ENCODE results near the gene RABEP1. TPM values are rescaled to one million over a fixed set of nuclear protein-coding genes. Genes with fewer than 3 reads are reported as not detected.

The RABEP1 gene
- polyA plus RNA-seq, 3 donors = 12.7 to 19.1 (median 13.7) TPM

DNA sequence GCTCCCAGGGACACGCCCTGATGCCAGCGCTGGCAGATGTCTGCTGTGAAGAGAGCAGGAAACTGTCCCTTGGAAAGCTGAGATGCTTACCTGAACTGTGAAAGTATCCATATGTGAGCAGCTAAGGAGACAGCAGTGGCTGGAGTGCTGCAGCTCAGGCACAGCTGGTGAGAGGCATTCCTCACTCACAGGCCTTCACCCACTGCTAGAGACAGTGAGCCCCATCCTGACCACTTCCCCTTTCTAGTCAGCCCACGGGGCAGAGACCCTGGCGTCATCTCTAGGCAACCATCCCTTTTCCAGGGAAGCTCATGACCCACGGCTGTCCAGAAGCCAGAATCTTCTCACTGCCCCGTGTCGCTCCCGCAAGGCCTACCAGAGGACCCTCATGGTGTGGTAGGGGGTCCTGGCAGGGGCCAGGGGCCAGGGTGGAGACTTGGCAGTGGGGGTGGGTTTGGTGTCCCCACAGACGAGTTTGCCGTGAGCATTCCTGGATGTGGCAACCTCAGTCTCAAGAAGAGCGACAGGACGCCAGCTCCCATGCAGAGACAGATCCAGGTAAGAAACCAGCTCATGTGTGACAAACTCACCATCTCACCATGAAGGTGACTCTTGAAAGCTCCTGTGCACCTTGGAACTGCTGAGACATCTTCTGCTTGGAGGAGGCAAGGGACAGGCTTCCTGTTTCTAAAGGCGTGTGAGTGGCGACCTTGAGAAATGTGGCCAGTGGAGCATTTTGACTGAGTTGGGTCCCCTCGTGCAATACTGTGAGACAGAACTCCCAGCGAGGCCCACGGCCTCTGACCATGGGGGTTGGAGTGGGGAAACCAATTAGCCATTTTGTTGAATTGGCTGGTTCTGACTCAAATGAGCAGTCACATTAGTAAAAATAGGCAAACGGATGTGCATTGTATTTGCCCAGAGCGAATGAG is 47.2 kb upstream of the RABEP1 start, which contains the start of gene SCIMP:
SCIMP (minus strand) TSS at position 216 of the 932 bp plus-strand sequence; CDS start at position 111, 105 bp downstream.
- Histone ChIP-seq H3K27ac (ENCODE audit: low read depth in 1 of 2, low read length in 2 of 2) (peak within 1 kb of the TSS; percentile 78 to 91), H3K27me3 (ENCODE audit: control insufficient read depth in 2 of 2, insufficient read depth in 2 of 2, low read length in 2 of 2) (no peaks in the 10 kb centered on the region), H3K4me2 (replicated peaks; ENCODE audit: extremely low read depth, low read length, poor library complexity, severe bottlenecking) (peak within 1 kb of the TSS; percentile 92), H3K4me1 (ENCODE audit: control insufficient read depth in 1 of 2, insufficient read depth in 2 of 2, low read length in 2 of 2) (peaks cover 76 to 77% of the 10 kb centered on the region in 2 donors), H3K36me3 (replicated peaks in 1 of 2; ENCODE audit: control insufficient read depth in 1 of 2, insufficient read depth in 2 of 2, low read length in 2 of 2) (peaks cover 16 to 19% of the 10 kb centered on the region in 2 donors), H3K4me3 (replicated peaks in 1 of 3; ENCODE audit: low read depth in 2 of 3, low read length in 3 of 3) (peak within 1 kb of the TSS; percentile 76 to 86 (median 80)), H4K20me1 (ENCODE audit: insufficient read depth, low read length) (peaks cover 34% of the 10 kb centered on the region), H3K9me3 (replicated peaks in 1 of 2; ENCODE audit: control insufficient read depth in 1 of 2, insufficient read depth in 1 of 2, low read length in 2 of 2) (no peaks in the 10 kb centered on the region), H2AFZ (ENCODE audit: insufficient read depth, low read depth, low read length, poor library complexity, severe bottlenecking) (peak within 1 kb of the TSS; percentile 56), H3K79me2 (ENCODE audit: insufficient read depth, low read length) (peaks cover 52% of the 10 kb centered on the region), H3K9ac (ENCODE audit: insufficient read depth, low read length, poor library complexity, severe bottlenecking) (peak within 1 kb of the TSS; percentile 66)
- H3K4me3 Mint-ChIP-seq = peak within 1 kb of the TSS; percentile 88 to 95
- 21% methylated on average over 12 of the region's 19 CpGs for WGBS (ENCODE audit: insufficient coverage)
- TF ChIP-seq, protein P1, sequence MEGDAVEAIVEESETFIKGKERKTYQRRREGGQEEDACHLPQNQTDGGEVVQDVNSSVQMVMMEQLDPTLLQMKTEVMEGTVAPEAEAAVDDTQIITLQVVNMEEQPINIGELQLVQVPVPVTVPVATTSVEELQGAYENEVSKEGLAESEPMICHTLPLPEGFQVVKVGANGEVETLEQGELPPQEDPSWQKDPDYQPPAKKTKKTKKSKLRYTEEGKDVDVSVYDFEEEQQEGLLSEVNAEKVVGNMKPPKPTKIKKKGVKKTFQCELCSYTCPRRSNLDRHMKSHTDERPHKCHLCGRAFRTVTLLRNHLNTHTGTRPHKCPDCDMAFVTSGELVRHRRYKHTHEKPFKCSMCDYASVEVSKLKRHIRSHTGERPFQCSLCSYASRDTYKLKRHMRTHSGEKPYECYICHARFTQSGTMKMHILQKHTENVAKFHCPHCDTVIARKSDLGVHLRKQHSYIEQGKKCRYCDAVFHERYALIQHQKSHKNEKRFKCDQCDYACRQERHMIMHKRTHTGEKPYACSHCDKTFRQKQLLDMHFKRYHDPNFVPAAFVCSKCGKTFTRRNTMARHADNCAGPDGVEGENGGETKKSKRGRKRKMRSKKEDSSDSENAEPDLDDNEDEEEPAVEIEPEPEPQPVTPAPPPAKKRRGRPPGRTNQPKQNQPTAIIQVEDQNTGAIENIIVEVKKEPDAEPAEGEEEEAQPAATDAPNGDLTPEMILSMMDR (IDR thresholded peaks at IDR 0.05) = no peak
- intact Hi-C loops (cut with micrococcal nuclease) = no loop called here
- H3K4me1 Mint-ChIP-seq = peaks cover 70% of the 10 kb centered on the region
- peaks cover 0 to 5% (median 0%) of the 10 kb centered on the region in 7 donors for H3K9me3 Mint-ChIP-seq
- peaks cover 0 to 4% (median 2%) of the 10 kb centered on the region in 3 donors for H3K27me3 Mint-ChIP-seq (ENCODE audit: low read depth in 3 of 3)
- peak within 1 kb of the TSS; percentile 98 to 100 (median 99) for H3K27ac Mint-ChIP-seq
- peaks cover 31 to 36% of the 10 kb centered on the region in 2 donors for H3K36me3 Mint-ChIP-seq
- peak; percentile 77 to 87 (median 85) for DNase-seq

- H3K4me2 ChIP-seq (replicated peaks; ENCODE audit: extremely low read depth, low read length, poor library complexity, severe bottlenecking) = peak overlapping the region; percentile 34
- Mint-ChIP-seq H3K27ac (peak overlapping the region; percentile 46 to 88 (median 73)), H3K36me3 (peaks cover 14 to 17% of the 10 kb centered on the region in 2 donors), H3K4me3 (peak overlapping the region in 1 of 2 donors; percentile 79), H3K9me3 (peaks cover 0 to 3% (median 0%) of the 10 kb centered on the region in 7 donors), H3K27me3 (ENCODE audit: low read depth in 3 of 3) (peaks cover 2 to 4% (median 2%) of the 10 kb centered on the region in 3 donors), H3K4me1 (peaks cover 49% of the 10 kb centered on the region)
- H3K4me1 ChIP-seq (ENCODE audit: control insufficient read depth in 1 of 2, insufficient read depth in 2 of 2, low read length in 2 of 2) = peaks cover 54 to 55% of the 10 kb centered on the region in 2 donors
- no CpG with 5 or more reads among the region's 3 CpGs for WGBS (ENCODE audit: insufficient coverage)
- H3K79me2 ChIP-seq (ENCODE audit: insufficient read depth, low read length) = peaks cover 31% of the 10 kb centered on the region
- peak in 1 of 3 donors; percentile 36 for DNase-seq
- peaks cover 0 to 3% of the 10 kb centered on the region in 2 donors for H3K36me3 ChIP-seq (replicated peaks in 1 of 2; ENCODE audit: control insufficient read depth in 1 of 2, insufficient read depth in 2 of 2, low read length in 2 of 2)
- H3K27me3 ChIP-seq (ENCODE audit: control insufficient read depth in 2 of 2, insufficient read depth in 2 of 2, low read length in 2 of 2) = no peaks in the 10 kb centered on the region
- no peaks in the 10 kb centered on the region for H3K9me3 ChIP-seq (replicated peaks in 1 of 2; ENCODE audit: control insufficient read depth in 1 of 2, insufficient read depth in 1 of 2, low read length in 2 of 2)
- intact Hi-C loops (cut with micrococcal nuclease) = loop anchor here (2.0 kb wide), 1 partner anchor 40 kb away; no protein-coding TSS in a partner anchor
- H3K27ac ChIP-seq (ENCODE audit: low read depth in 1 of 2, low read length in 2 of 2) = no peak overlapping the region
- no peak overlapping the region for H2AFZ ChIP-seq (ENCODE audit: insufficient read depth, low read depth, low read length, poor library complexity, severe bottlenecking)
- no peak overlapping the region for H3K9ac ChIP-seq (ENCODE audit: insufficient read depth, low read length, poor library complexity, severe bottlenecking)
- peaks cover 25% of the 10 kb centered on the region for H4K20me1 ChIP-seq (ENCODE audit: insufficient read depth, low read length)
- TF ChIP-seq, protein P1 (IDR thresholded peaks at IDR 0.05) = no peak
- peak overlapping the region in 1 of 3 experiments; percentile 24 for H3K4me3 ChIP-seq (replicated peaks in 1 of 3; ENCODE audit: low read depth in 2 of 3, low read length in 3 of 3)
These were observed 45.0 kb upstream of the RABEP1 start for GRCh38 chr17:5236938-5237540.
